DND-41 (cell line): ENCODE measurements around the gene SEMA5A.
A peak's percentile ranks its signal among the peaks of the same experiment; 100 is the strongest.

Experiments used
- CTCF ChIP-seq: IDR thresholded peaks from 2 replicates; pipeline ENCODE4 v1.5.1; 2012; ENCODE audit warnings: borderline replicate concordance, low read length, moderate library complexity, mild to moderate bottlenecking; ENCODE audit not compliant: poor library complexity, severe bottlenecking; ENCODE audit errors: extremely low read depth
- EZH2 ChIP-seq: IDR thresholded peaks from 3 replicates; pipeline ENCODE4 v1.6.1; 2012; ENCODE audit warnings: borderline replicate concordance, low read depth, mild to moderate bottlenecking, moderate library complexity, low read length, inconsistent platforms; ENCODE audit not compliant: severe bottlenecking

- TF ChIP-seq EZH2 = no peak
- peak; percentile 62 for TF ChIP-seq CTCF
Observed at GRCh38 chr5:8993031-8993430, 552.8 kb downstream of the SEMA5A start.
